Hematopoietic multipotent progenitor cell treated with erythropoietin and hydrocortisone succinate and interleukin-3 and kit ligand, for 4 days (in vitro differentiated cells): ENCODE measurements around the gene FEM1A.
"Not testable (repeated sequence)": the region's sequence is repeated elsewhere in the genome, so short reads cannot be mapped to it uniquely, and the experiment has no call there.

Experiments
- DNase-seq: peaks from one replicate; pipeline ENCODE4 v3.0.0-alpha.2; 2015

Gene FEM1A

GRCh38 chr19:4815426-4816201 is 24.1 kb downstream of the FEM1A start:
- DNase-seq: peak; percentile 98

- no peak for DNase-seq
Observed at GRCh38 chr19:4816202-4816949, 24.8 kb downstream of the FEM1A start.

- no peak for DNase-seq
Observed at GRCh38 chr19:4816950-4817278, 25.4 kb downstream of the FEM1A start.

- no peak for DNase-seq
Observed at GRCh38 chr19:4817467-4818277, 26.1 kb downstream of the FEM1A start.

- no peak for DNase-seq
Observed at GRCh38 chr19:4821265-4821664, 29.7 kb downstream of the FEM1A start.

- DNase-seq: not testable (repeated sequence)
Observed at GRCh38 chr19:4822354-4822753, 30.8 kb downstream of the FEM1A start.

- no peak for DNase-seq
Observed at GRCh38 chr19:4823577-4823976, 32.0 kb downstream of the FEM1A start.

- peak; percentile 76 for DNase-seq
Observed at GRCh38 chr19:4829001-4829712, 37.6 kb downstream of the FEM1A start.

GRCh38 chr19:4830332-4830731 is 38.8 kb downstream of the FEM1A start:
- no peak for DNase-seq

GRCh38 chr19:4830768-4831265 is 39.3 kb downstream of the FEM1A start:
- no peak for DNase-seq

- DNase-seq: peak; percentile 73
Observed at GRCh38 chr19:4831304-4831978, 39.9 kb downstream of the FEM1A start, which contains the start of gene TICAM1. Gene TICAM1, minus strand, starts transcription at chr19:4831712. Its CDS starts 13,335 bp downstream, at chr19:4818377.

- not testable (repeated sequence) for DNase-seq
Observed at GRCh38 chr19:4831979-4832340, 40.4 kb downstream of the FEM1A start.

GRCh38 chr19:4832776-4833175 is 41.2 kb downstream of the FEM1A start:
- no peak for DNase-seq

- DNase-seq: no peak
Observed at GRCh38 chr19:4839192-4839591, 47.7 kb downstream of the FEM1A start.

GRCh38 chr19:4843647-4843965 is 52.1 kb downstream of the FEM1A start:
- DNase-seq: no peak

- no peak for DNase-seq
Observed at GRCh38 chr19:4844348-4845179, 53.0 kb downstream of the FEM1A start.

- DNase-seq: not testable (repeated sequence)
Observed at GRCh38 chr19:4845975-4846374, 54.4 kb downstream of the FEM1A start.

- DNase-seq: no peak
Observed at GRCh38 chr19:4847190-4847973, 55.8 kb downstream of the FEM1A start.

GRCh38 chr19:4849019-4849418 is 57.5 kb downstream of the FEM1A start:
- DNase-seq: no peak
